ENCODE results near the gene CNN2. TPM values are rescaled to one million over a fixed set of nuclear protein-coding genes. Genes with fewer than 3 reads are reported as not detected.

Gene CNN2
- total RNA-seq, 1 donor, result 508 TPM

DNA sequence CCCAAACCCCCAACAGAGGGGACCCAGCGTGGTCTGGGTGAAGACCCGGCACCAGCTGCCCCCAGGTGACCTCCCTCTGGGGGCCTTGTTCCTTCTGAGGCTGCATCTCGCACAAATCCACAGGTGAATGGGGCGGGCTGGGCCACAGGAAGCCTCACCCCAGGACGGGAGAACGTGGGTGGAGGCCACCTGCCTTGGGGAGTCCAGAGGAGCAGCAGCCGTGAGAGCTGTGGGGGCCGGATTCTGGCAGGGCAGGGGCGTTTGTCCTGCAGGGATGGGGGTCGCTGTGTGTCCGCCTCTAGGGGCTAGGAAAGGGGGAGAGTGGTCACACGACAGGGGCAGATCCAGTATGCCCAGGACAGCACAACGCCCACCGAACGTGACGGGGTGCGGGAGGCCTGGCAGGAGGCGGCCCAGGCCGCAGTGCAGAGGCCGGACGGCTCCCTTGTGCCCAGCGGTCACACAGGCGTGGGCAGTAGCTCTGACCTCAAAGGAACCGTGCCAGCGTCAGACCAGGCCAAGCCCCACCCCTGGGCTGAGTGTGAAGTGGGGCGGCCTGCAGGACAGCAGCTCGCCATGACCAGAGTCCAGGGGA, 62.1 kb downstream of the CNN2 start:
- no peak for DNase-seq (ENCODE audit: low read depth)
- H3K4me3 ChIP-seq (ENCODE audit: low read depth, low read length), result no peak overlapping the region
- TF ChIP-seq, protein P1, sequence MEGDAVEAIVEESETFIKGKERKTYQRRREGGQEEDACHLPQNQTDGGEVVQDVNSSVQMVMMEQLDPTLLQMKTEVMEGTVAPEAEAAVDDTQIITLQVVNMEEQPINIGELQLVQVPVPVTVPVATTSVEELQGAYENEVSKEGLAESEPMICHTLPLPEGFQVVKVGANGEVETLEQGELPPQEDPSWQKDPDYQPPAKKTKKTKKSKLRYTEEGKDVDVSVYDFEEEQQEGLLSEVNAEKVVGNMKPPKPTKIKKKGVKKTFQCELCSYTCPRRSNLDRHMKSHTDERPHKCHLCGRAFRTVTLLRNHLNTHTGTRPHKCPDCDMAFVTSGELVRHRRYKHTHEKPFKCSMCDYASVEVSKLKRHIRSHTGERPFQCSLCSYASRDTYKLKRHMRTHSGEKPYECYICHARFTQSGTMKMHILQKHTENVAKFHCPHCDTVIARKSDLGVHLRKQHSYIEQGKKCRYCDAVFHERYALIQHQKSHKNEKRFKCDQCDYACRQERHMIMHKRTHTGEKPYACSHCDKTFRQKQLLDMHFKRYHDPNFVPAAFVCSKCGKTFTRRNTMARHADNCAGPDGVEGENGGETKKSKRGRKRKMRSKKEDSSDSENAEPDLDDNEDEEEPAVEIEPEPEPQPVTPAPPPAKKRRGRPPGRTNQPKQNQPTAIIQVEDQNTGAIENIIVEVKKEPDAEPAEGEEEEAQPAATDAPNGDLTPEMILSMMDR (IDR thresholded peaks at IDR 0.05; ENCODE audit: insufficient read depth, low read depth, low read length), result no peak

Small RNA genes within 50 kb of the gene (small RNA-seq; reads per million reads assigned to genes)
- 13.4 reads per million, percentile 92 among the genes with 10 or more reads in this experiment for gene RNU6-2

Other genes with a start within 250 kb of the CNN2 start
- gene PTBP1, start 229.2 kb upstream of the CNN2 start, total RNA-seq, result 117 and 129 TPM in 2 replicates
- gene PLPPR3, start 204.7 kb upstream of the CNN2 start, total RNA-seq, result under 0.01 and 0.86 TPM in 2 replicates
- gene AZU1, start 198.8 kb upstream of the CNN2 start, total RNA-seq, result not detected in 2 replicates
- not detected in 2 replicates for gene PRTN3, start 185.6 kb upstream of the CNN2 start, total RNA-seq
- not detected in 2 replicates for gene ELANE, start 174.3 kb upstream of the CNN2 start, total RNA-seq
- 3.9 TPM in 2 replicates for gene CFD, start 166.9 kb upstream of the CNN2 start, total RNA-seq
- gene MED16, start 133.4 kb upstream of the CNN2 start, total RNA-seq, result 26.8 and 30.0 TPM in 2 replicates
- not detected in 2 replicates for gene RNU6-9, start 133.1 kb upstream of the CNN2 start, total RNA-seq
- 26.3 and 31.6 TPM in 2 replicates for gene R3HDM4, start 113.4 kb upstream of the CNN2 start, total RNA-seq
- gene KISS1R, start 109.3 kb upstream of the CNN2 start, total RNA-seq, result not detected in 2 replicates
- gene ARID3A, start 100.6 kb upstream of the CNN2 start, total RNA-seq, result 39.3 and 45.8 TPM in 2 replicates
- 49.7 and 77.3 TPM in 2 replicates for gene WDR18, start 42.3 kb upstream of the CNN2 start, total RNA-seq
- gene GRIN3B, start 26.2 kb upstream of the CNN2 start, total RNA-seq, result under 0.01 TPM in 2 replicates
- 79.2 and 84.6 TPM in 2 replicates for gene TMEM259, start 5.5 kb upstream of the CNN2 start, total RNA-seq
- gene RNU6-2, start 5.1 kb upstream of the CNN2 start, total RNA-seq, result not detected in 2 replicates
- 11.2 and 13.9 TPM in 2 replicates for gene ABCA7, start 13.5 kb downstream of the CNN2 start, total RNA-seq
- gene ARHGAP45, start 40.6 kb downstream of the CNN2 start, total RNA-seq, result 0.43 and 0.97 TPM in 2 replicates
- gene POLR2E, start 68.8 kb downstream of the CNN2 start, total RNA-seq, result 69.5 and 71.2 TPM in 2 replicates
- 254 and 337 TPM in 2 replicates for gene GPX4, start 77.4 kb downstream of the CNN2 start, total RNA-seq
- gene SBNO2, start 147.7 kb downstream of the CNN2 start, total RNA-seq, result 69.5 and 69.9 TPM in 2 replicates
- gene STK11, start 179.2 kb downstream of the CNN2 start, total RNA-seq, result 90.8 and 94.1 TPM in 2 replicates
- 5.8 and 6.0 TPM in 2 replicates for gene CBARP, start 211.4 kb downstream of the CNN2 start, total RNA-seq
- gene ATP5F1D, start 215.1 kb downstream of the CNN2 start, total RNA-seq, result 12.1 and 15.1 TPM in 2 replicates
- gene MIDN, start 222.0 kb downstream of the CNN2 start, total RNA-seq, result 14.2 and 15.5 TPM in 2 replicates
- gene CIRBP, start 242.7 kb downstream of the CNN2 start, total RNA-seq, result 85.5 and 140 TPM in 2 replicates
- 17.3 and 21.9 TPM in 2 replicates for gene FAM174C, start 248.9 kb downstream of the CNN2 start, total RNA-seq